ENCODE data around the gene OR10P1. TPM values are rescaled to one million over a fixed set of nuclear protein-coding genes. Genes with fewer than 3 reads are reported as not detected.

The OR10P1 gene
- total and polyA plus RNA-seq, 4 donors: not detected

GRCh38 chr12:55686366-55687010 lies 49.8 kb downstream of the OR10P1 start:
- H3K27me3 ChIP-seq (ENCODE audit: control insufficient read depth in 3 of 3, insufficient read depth in 3 of 3, low read length in 2 of 3): no peaks in the 10 kb centered on the region
- WGBS, 2 donors: 92 to 93% methylated on average over 9 of the region's 9 CpGs
- DNase-seq (no peak), ATAC-seq (ENCODE audit: insufficient read depth, low FRiP score) (no peak)
- no peak overlapping the region for H3K4me3 ChIP-seq
- no peaks in the 10 kb centered on the region for H3K9me3 ChIP-seq (ENCODE audit: control insufficient read depth in 4 of 4, insufficient read depth in 3 of 4, low read length in 3 of 4)
- H3K4me1 ChIP-seq (ENCODE audit: control insufficient read depth in 5 of 5, insufficient read depth in 5 of 5, low read length in 5 of 5): peaks cover 0 to 3% (median 0%) of the 10 kb centered on the region in 5 donors
- no peak overlapping the region for H3K9ac ChIP-seq (ENCODE audit: insufficient read depth in 1 of 2, low read length in 2 of 2)
- H3K36me3 ChIP-seq (ENCODE audit: control insufficient read depth in 4 of 4, insufficient read depth in 4 of 4, low read length in 4 of 4): peaks cover 0 to 5% (median 0%) of the 10 kb centered on the region in 4 donors
- no peak overlapping the region for H3K27ac ChIP-seq (ENCODE audit: low read depth in 1 of 2, low read length in 1 of 2)
- TF ChIP-seq, protein P1, sequence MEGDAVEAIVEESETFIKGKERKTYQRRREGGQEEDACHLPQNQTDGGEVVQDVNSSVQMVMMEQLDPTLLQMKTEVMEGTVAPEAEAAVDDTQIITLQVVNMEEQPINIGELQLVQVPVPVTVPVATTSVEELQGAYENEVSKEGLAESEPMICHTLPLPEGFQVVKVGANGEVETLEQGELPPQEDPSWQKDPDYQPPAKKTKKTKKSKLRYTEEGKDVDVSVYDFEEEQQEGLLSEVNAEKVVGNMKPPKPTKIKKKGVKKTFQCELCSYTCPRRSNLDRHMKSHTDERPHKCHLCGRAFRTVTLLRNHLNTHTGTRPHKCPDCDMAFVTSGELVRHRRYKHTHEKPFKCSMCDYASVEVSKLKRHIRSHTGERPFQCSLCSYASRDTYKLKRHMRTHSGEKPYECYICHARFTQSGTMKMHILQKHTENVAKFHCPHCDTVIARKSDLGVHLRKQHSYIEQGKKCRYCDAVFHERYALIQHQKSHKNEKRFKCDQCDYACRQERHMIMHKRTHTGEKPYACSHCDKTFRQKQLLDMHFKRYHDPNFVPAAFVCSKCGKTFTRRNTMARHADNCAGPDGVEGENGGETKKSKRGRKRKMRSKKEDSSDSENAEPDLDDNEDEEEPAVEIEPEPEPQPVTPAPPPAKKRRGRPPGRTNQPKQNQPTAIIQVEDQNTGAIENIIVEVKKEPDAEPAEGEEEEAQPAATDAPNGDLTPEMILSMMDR (IDR thresholded peaks at IDR 0.05; ENCODE audit: control extremely low read depth, extremely low read depth): no peak

Small RNAs within 50 kb of the gene (small RNA-seq; reads per million reads assigned to genes)
- not detected for gene AC009779.5 (ENCODE audit: low replicate concordance)

Other genes with a start within 250 kb of the OR10P1 start
- not detected for gene OR6C65, start 236.4 kb upstream of the OR10P1 start, total RNA-seq
- not detected for gene OR6C65, start 236.4 kb upstream of the OR10P1 start, polyA plus RNA-seq
- not detected for gene OR6C76, start 210.6 kb upstream of the OR10P1 start, total RNA-seq
- not detected for gene OR6C76, start 210.6 kb upstream of the OR10P1 start, polyA plus RNA-seq
- under 1 TPM in 1 of 2 donors, not detected in 1; 0.14 TPM for gene OR6C2, start 192.8 kb upstream of the OR10P1 start, total RNA-seq
- not detected for gene OR6C2, start 192.8 kb upstream of the OR10P1 start, polyA plus RNA-seq
- not detected for gene OR6C70, start 166.8 kb upstream of the OR10P1 start, total RNA-seq
- gene OR6C70, start 166.8 kb upstream of the OR10P1 start, polyA plus RNA-seq: not detected
- gene OR6C68, start 144.5 kb upstream of the OR10P1 start, total RNA-seq: not detected
- not detected for gene OR6C68, start 144.5 kb upstream of the OR10P1 start, polyA plus RNA-seq
- gene OR6C4, start 87.3 kb upstream of the OR10P1 start, total RNA-seq: not detected
- not detected for gene OR6C4, start 87.3 kb upstream of the OR10P1 start, polyA plus RNA-seq
- not detected for gene OR2AP1, start 64.4 kb upstream of the OR10P1 start, total RNA-seq
- not detected for gene OR2AP1, start 64.4 kb upstream of the OR10P1 start, polyA plus RNA-seq
- 10 to 100 TPM; 13.5 to 28.4 TPM for gene ITGA7, start 71.0 kb downstream of the OR10P1 start, total RNA-seq
- 10 to 100 TPM in 1 of 2 donors, 1 to 10 TPM in 1; 8.2 to 22.0 TPM for gene ITGA7, start 71.0 kb downstream of the OR10P1 start, polyA plus RNA-seq
- gene BLOC1S1, start 79.2 kb downstream of the OR10P1 start, total RNA-seq: 100 to 1,000 TPM in 1 of 2 donors, 10 to 100 TPM in 1; 53.9 to 132 TPM
- 100 to 1,000 TPM; 351 to 374 TPM for gene BLOC1S1, start 79.2 kb downstream of the OR10P1 start, polyA plus RNA-seq
- 1 to 10 TPM; 4.4 to 5.4 TPM for gene RDH5, start 83.5 kb downstream of the OR10P1 start, total RNA-seq
- 1 to 10 TPM; 3.1 to 3.4 TPM for gene RDH5, start 83.5 kb downstream of the OR10P1 start, polyA plus RNA-seq
- 1,000 to 10,000 TPM in 1 of 2 donors, 100 to 1,000 TPM in 1; 516 to 1,425 TPM for gene CD63, start 92.1 kb downstream of the OR10P1 start, total RNA-seq
- gene CD63, start 92.1 kb downstream of the OR10P1 start, polyA plus RNA-seq: 1,000 to 10,000 TPM; 1,829 to 2,824 TPM
- gene GDF11, start 106.2 kb downstream of the OR10P1 start, total RNA-seq: 1 to 10 TPM; 2.8 to 8.3 TPM
- gene GDF11, start 106.2 kb downstream of the OR10P1 start, polyA plus RNA-seq: 1 to 10 TPM in 1 of 2 donors, under 1 TPM in 1; 0.93 to 3.5 TPM
- gene SARNP, start 180.8 kb downstream of the OR10P1 start, total RNA-seq: 10 to 100 TPM; 51.9 to 76.7 TPM
- 100 to 1,000 TPM in 1 of 2 donors, 10 to 100 TPM in 1; 87.7 to 102 TPM for gene SARNP, start 180.8 kb downstream of the OR10P1 start, polyA plus RNA-seq
- 10 to 100 TPM; 22.4 to 69.2 TPM for gene ORMDL2, start 181.1 kb downstream of the OR10P1 start, total RNA-seq
- 10 to 100 TPM; 94.6 to 98.1 TPM for gene ORMDL2, start 181.1 kb downstream of the OR10P1 start, polyA plus RNA-seq
- gene DNAJC14, start 192.7 kb downstream of the OR10P1 start, total RNA-seq: 10 to 100 TPM; 24.9 to 33.0 TPM
- gene DNAJC14, start 192.7 kb downstream of the OR10P1 start, polyA plus RNA-seq: 10 to 100 TPM; 15.8 to 30.7 TPM
- 10 to 100 TPM in 1 of 2 donors, 1 to 10 TPM in 1; 9.6 to 53.9 TPM for gene MMP19, start 206.0 kb downstream of the OR10P1 start, total RNA-seq
- 10 to 100 TPM in 1 of 2 donors, 1 to 10 TPM in 1; 9.3 to 92.1 TPM for gene MMP19, start 206.0 kb downstream of the OR10P1 start, polyA plus RNA-seq

Measured in lung (tissue), 13 donors.